CD1c-positive myeloid dendritic cell (primary cell): ENCODE data around the gene TNFRSF19.

Experiments
- DNase-seq: peaks from one replicate; pipeline ENCODE4 v3.0.0-alpha.2; 2016; ENCODE audit errors: extremely low spot score

The TNFRSF19 gene

DNA sequence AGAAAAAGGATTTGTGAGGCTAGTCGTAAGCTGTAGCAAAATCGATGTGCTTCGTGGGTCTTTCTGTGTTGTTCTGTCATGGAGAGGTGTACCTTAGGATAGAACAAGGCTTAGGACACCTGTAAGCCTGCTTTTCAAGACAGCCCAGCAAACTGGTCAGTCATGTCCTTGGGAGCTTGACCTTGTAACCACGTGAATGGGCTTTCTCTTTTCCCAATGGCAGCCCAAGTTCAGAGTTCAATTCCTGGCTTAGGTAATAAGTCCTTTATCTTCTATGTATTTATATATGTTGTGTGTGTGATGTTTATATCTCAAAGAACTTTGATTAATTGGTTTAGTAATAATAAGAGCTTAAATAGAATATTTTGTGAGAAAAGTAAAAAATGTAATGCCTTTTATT, 112.9 kb downstream of the TNFRSF19 start:
- no peak for DNase-seq

DNA sequence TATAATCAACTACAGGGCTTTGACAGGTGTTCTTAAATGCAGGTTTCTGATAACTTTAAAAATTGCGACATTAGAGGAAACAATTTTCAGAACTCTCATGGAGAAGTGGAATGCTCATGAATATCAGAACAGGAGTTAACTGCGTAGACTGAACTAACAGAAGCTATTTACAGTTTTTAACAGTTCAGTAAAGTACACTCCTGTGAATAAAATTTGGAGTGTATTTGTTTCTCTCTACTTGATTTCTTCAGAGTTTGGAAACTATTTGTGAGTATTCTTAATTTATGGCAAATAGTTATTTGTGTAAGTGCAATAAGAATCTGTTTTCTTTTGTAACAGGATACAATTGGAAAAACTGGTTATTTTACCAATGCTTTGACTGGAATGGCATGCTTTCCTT, 114.4 kb downstream of the TNFRSF19 start:
- no peak for DNase-seq

DNA sequence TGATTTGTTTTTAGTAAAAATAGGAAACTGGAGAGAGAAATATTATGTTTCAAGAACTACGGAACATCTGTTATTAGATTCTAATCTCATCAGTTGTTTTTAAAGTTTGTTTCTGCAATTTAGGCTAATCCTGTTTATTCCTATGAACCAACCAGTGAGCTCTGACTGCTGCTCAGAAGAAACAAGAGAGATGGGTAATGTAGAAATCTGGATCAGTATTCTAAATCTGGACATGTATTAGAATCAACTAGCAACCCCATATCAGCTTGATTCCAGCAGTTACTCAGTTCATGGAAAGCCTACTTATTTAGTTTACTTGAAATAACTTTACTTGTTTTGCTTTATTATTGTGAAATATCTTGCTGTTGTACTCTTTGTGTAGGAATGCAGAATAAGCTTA, 115.2 kb downstream of the TNFRSF19 start:
- DNase-seq = no peak

DNA sequence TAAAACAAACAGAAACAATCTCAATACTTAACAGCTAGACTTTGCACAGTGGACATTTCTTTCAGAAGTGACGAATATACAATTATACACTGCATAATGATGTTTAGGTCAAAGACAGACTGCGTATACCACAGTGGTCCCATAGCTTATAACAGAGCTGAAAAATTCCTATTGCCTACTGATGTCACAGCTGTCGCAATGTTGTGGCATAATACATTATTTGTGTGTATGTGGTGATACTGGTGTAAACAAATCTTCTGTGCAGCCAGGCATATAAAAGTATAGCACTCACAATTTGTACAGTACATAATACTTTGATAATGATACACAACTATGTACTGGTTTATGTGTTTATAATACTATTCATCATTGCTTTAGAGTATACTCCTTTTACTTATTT, 116.7 kb downstream of the TNFRSF19 start:
- DNase-seq = no peak

DNA sequence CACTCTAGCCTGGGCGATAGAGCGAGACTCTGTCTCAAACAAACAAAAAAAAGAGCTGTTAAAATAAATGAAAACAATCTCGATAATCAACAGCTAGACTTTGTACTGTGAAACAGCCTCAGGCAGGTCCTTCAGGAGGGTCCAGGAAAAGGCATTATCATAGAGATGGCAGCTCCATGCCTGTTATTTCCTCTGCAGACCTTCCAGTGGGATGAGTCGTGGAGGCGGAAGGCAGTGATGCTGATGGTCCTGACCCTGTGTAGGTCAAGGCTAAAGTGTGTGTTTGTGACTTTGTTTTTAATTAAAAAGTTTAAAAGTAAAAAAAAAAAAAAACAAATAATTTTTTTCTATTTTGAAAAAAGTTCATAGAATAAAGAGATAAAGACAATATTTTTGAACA, 117.4 kb downstream of the TNFRSF19 start:
- DNase-seq = no peak

DNA sequence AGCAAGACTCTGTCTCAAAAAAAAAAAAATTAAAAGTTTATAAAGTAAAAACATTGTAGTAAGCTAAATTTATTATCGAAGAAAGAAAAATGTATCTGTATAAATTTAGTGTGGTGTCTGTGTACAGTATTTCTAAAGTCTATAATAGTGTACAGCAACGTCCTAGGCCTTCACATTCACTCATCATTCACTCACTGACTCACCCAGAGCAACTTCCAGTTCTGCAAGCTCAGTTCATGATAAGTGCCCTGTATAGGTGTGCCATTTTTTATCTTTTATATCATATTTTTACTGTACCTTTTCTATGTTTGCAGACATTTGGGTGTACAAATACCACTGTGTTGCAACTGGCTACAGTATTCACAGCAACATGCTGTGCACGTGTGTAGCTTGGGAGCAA, 118.1 kb downstream of the TNFRSF19 start:
- DNase-seq = no peak

DNA sequence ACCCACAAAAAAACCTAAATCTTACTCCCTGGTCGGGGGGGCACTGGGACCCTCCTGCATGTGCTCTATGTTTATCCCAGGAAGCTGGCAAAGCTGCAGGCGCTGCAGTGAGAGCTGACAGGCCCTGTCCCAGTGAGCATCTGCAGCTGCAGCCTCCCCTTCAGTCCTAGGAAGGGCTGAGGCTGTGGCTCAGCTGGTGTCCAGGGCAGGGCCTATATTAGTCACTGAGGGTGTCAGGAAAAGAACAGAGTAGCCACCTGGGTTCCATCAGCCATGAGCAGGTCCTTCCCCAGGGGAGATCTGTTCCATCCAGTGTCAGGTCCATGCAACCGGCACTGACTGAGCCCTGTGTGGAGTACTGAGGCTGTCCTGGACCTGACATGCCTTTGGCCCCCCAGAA, 120.5 kb downstream of the TNFRSF19 start:
- no peak for DNase-seq

DNA sequence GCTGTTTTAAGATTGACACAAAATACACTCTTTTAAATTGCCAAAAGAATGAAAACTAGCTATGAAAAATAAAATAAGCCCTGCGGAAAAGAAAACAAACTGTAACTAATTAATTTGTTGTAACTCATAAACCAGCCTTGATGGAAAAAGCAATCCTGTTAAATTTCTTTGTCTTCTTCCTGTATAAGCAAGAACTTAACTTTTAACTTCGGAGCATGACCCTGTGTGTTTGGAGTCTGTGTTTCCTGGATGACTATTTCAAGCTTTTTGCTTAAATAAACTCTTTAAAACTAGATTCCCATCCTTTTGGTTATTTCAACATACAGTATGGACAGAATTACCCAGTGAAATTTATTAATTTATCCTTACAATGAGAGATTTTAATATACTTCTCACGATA, 122.6 kb downstream of the TNFRSF19 start:
- DNase-seq = no peak

DNA sequence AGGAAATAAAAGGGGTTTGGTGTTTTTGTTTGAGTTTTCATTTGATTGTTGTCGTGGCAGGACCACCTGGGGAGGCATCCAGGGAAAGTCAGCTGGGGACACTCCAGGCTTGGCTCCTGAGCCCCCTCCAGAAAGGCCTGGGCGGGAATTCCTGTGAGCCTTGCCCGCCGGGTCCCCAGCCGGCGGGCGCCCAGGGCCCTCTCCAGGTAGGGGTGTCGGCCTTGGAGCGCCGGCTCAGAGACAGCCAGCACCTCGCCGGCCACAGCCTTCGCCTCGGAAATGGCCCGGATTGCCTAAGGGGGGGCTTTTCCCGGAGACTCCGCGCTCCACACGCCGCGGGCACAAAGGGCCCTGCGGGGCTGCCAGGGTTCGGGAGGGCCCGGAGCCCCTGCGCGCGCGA, 125.0 kb downstream of the TNFRSF19 start:
- DNase-seq = no peak

DNA sequence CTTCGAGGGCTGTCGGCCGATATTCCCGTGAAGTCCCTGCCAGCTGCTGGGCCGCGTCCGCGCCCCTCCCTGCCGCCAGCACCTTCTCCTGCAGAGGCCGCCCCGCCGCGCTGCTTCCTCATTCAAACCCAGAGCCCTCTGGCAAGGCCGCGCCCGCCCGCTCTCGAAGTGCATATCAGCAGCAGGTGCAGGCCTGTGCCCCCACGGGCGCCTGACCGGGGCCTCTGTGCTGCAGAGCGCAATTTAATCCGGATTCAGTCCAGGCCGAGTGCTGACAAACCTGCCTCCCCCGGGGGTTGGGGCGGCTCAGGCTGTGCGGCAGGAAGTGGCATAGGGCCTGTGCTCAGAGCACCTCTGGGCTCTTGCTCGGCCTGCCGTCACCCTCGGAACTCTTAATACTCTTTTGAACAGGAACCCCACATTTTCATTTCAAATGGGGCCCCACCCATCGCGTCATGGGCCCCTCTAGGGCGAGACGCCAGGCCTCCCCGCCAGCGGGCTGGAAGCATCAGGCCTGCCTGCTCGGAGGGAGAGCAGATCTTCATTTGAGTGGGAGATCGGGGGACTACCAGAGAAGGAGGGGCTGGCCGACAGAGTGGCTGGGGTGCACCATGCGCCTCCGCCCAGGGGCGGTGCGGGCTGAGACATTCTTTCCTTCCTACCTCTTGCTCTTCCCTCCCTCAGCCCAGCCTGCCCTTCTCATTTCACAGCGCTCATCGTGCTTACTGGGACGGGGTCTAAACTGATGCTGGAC, 125.7 kb downstream of the TNFRSF19 start:
- DNase-seq = peak; percentile 10

DNA sequence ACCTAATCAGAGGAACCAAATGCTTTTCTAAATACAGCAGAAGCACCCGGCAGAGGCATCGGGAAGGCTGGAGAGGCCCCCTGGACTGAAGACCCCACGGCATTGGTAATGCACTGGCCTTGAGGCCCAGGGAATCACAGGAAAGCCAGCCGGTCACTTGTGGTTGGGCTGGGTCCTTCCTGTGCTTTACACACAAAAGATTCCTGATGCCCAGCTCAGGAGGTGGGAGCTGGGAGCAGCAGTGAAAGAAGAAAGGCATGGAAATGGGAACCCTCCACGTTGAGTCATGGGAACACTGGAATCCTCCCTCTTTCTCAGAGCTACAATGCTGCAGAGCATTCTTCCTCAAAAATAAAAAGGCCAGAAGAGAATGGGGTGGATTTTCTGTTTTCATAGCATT, 126.4 kb downstream of the TNFRSF19 start:
- DNase-seq = no peak

DNA sequence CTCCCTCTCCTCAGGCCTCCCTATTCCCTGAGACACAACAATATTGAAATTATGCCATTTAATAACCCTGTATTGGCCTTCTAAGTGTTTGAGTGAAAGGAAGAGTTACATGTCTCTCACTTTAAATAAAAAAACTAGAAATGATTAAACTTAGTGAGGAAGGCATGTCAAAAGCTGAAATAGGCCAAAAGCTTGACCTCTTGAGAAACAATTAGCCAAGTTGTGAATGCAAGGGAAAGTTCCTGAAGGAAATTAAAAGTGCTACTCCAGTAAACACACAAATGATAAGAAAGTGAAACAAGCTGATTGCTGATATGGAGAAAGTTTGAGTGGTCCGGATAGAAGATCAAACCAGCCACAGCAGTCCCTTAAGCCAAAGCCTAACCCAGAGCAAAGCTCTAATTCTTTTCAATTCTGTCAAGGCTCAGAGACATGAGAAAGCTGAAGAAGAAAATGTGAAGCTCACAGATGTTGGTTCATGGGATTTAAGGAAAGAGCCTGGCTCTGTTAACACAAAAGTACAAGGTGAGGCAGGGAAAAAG, 127.6 kb downstream of the TNFRSF19 start:
- no peak for DNase-seq

DNA sequence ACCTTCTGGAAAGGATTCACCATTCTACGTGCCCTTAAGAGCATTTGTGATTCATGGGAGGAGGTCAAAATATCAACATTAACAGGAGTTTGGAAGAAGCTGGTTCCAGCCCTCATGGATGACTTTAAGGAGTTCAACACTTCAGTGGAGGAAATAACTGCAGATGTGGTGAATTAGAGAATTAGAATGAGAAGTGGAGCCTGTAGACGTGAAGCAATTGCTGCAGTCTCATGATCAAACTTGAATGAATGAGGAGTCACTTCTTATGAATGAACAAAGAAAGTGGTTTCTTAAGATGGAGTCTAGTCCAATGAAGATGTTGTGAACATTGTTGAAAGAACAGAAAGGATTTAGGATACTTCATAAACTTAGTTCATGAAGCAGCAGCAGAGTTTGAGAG, 129.1 kb downstream of the TNFRSF19 start:
- DNase-seq = no peak

DNA sequence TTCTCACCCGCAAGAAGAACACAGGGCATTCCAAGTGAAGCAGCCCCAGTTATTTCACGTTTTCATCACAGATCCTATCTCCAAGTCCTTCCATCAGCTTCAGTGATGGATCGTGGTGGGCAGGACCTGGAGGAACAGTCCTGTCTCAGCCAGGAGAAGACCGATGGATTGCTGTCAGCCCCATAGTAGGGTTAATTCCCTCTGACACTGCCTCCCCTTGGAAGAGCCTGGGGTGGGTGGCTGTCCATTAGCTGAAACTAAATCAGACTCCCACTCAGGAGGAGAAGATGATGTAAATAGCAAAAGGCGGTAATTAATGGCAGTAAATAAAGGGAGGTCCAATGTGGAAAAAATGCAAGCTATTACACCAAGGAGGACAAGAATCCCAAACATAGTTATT, 131.0 kb downstream of the TNFRSF19 start:
- no peak for DNase-seq

DNA sequence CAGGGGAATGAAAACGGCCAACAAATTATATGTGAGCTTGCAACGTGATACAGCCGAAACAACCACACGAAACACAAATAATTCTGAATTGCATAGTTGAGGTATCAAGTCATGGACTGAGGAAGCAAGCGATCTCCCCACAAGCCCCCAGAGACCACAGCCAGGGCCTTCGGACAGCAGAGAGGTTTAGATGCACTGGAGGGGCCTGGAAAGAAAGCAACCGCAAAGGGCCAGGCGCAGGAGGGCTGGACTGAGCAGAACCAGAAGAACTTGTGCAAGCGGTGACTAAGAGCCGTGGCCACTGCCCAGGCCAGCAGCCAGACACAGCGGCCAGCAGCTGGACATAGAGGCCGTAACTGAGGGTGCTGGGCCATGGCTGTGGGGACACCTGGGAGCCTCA, 131.4 kb downstream of the TNFRSF19 start:
- DNase-seq = no peak

DNA sequence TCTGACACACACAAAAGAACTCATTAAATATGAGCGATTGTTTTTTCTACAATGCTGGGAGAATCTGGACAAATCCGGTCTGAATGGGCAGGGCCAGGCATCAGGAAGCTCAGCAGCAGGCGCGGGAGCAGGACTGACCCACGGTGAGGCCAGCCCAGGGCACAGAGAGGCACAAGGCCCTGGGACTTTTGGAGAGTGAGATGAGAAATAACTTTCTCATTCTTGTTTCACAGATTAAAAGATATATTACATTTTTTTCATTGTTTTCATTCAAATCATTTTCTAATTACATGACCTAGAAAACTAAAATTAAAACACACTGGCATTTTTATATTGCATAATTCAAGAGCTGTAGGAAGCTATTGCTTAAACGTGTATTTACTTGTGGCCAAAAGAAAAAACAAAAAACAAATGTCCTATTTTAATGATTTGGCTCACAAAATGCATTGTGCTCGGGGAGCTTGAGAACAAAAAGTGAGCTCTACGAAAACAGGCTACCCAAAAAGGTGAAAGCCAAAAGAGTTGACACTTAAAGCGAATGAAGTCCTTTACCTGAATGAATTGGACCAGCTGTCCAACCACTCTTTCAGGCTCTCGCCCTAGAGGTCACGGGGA, 133.1 kb downstream of the TNFRSF19 start:
- DNase-seq = no peak

DNA sequence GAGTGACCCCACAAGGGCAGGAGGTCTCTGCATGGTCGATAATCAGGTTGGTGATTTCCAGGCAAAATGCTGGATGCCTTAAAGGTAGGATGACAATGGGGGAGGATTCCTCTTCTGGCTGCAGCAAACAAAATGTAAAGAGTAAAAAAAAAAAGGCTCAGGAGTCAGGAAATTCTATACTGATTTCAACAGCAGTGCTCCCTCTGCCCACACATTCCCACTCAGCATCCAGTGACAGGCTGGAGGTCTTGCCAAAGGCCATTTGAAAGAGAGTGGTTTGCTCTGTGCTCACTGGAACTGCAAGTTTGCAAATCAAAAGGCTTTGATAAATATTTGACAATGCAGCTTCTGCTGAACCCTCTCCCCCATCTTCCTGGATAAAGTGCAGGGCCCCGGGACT, 135.4 kb downstream of the TNFRSF19 start:
- no peak for DNase-seq

DNA sequence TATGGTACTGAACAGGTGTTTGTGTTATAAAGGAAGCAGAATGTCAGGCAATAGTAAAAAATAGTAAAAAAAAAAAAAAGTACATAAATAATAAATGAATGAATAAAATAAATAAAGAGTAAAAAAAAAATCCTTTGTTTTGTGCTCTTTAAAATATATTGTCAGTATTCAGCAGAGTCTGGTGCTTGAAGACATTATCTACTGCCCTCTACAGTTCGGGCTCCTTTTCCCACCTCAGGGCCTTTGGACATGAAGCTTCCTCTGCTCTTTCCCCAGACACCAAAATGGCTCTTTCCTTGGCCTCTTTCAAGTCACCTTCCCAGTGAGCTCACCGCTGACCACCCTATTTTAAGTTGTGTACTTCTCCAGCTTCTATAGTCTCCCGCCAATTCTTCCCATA, 137.5 kb downstream of the TNFRSF19 start:
- no peak for DNase-seq

DNA sequence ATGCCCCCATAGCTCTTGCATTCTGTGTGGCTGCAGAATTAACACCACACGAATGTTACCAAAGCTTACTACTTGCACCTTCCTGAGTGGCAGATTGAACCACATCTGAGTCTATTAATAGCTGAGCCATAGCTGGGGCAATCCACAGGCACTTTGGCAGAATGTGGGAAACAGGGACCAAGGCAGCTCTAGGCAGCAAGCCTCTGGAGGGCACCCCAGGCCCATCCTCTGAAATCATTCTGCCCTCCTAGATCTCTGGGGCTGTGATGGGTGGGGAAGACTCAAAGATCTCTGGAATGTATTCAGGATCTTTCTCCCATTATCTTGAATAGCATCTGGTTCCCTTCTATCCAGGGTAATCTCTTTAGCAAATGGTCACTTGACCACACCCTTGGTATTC, 139.3 kb downstream of the TNFRSF19 start:
- no peak for DNase-seq

DNA sequence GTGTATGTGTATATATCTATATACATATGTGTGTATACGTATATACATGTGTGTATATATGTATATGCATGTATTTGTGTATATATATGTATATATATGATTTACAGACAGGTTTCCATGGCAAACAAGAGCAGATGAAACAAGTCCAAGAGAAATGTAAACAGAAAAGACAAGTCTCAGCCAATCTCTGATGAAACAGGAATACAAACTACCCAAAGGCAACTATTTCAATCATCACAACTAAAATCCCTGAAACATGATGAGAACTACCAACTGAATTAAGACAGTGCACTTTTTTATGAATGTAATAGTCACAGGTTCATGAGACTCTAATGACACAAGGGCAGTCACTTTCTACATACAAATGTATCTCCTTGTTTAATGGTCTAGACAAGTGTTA, 140.2 kb downstream of the TNFRSF19 start:
- DNase-seq = no peak

DNA sequence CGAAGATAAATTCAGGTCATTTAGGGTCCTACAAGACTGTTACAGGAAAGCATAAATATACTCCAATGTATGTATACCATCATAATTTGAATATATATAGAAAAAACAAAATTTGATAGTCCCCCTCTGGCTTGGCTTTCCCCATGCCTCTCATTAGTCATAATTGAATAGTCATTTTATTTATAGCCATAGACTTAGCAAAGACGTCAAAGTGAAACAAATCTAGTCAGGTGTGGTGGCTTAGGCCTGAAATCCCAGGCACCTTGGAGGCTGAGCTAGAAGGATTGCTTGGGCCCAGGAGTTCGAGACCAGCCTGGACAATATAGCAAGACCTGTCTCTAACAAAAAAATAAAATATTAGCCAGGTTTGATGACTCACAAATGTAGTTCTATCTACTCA, 141.1 kb downstream of the TNFRSF19 start:
- DNase-seq = no peak

DNA sequence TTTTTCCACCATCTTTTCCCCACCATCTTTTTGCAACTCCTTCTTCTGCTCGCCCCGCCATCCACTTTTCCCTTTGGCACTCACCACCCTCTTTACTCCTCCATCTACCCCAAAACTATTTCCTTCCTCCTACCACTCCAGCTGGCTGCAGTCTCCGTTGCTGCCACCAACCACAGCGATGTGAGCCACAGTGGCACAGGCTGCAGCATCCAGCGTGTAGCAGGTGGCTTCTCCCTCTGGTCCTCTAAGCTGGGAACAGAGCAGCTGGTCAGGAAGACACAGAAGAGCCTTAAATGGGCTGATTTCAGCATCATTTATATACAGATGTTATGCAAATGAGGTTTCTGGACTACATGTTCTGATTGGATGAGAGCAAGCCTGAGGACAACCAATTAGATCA, 144.5 kb downstream of the TNFRSF19 start:
- no peak for DNase-seq

DNA sequence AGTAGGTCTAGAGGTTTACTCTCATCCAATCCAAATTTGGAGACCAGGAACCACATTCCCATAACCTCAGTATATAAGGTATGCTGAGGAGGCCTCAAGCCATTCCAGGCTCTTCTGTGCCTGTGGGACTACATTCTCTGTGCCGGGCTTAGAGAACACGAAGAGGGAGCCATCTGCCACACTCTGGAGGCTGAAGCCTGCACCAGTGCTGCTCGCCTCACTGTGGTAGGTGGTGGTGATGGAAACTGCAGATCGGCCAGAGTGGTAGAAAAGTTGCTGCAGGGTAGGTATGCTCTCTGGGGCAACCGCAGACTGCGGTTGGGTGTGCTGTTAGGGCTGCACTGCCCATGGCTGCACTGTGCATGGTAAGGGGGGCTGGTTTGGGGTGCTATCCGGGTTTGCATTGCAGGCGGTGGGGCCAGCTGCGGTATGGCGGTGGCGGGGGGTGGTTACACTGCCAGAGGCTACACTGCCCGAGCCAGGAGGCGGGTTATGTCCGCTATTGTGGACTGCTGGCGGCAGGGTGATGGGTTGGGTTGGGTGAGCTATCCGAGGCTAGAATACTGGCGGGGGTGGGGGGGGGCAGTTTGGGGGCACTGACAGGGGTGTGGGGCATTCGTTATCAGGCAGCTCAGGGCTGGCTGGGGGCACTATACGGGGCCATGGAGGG, 145.0 kb downstream of the TNFRSF19 start:
- DNase-seq = no peak
